Thymus (tissue), 11 donors: ENCODE data around the gene NFAT5. TPM values are rescaled to one million over a fixed set of nuclear protein-coding genes. Genes with fewer than 3 reads are reported as not detected.

Experiments used
- DNase-seq, 9 donors: peaks; one replicate each; pipeline ENCODE4 v3.0.0-alpha.2; 2013; ENCODE audit warnings: low spot score in 9 of 9, low read depth in 6 of 9, missing footprints in 1 of 9
- H3K27ac ChIP-seq, 2 donors: one replicate each; pipeline ENCODE4 v1.5.1; 2013; ENCODE audit warnings: control low read depth in 1 of 2, low read depth in 1 of 2, low read length in 1 of 2, mild to moderate bottlenecking in 1 of 2, moderate library complexity in 1 of 2
- H3K27me3 ChIP-seq, 2 donors: one replicate each; pipeline ENCODE4 v1.5.1; 2013; ENCODE audit warnings: low read length in 1 of 2; ENCODE audit not compliant: control insufficient read depth in 2 of 2, insufficient read depth in 1 of 2
- H3K36me3 ChIP-seq, 2 donors: one replicate each; pipeline ENCODE4 v1.5.1; 2013; ENCODE audit warnings: low read length in 1 of 2, mild to moderate bottlenecking in 1 of 2, moderate library complexity in 1 of 2; ENCODE audit not compliant: control insufficient read depth in 2 of 2, insufficient read depth in 2 of 2
- H3K4me1 ChIP-seq, 2 donors: one replicate each; pipeline ENCODE4 v1.5.1; 2013; ENCODE audit warnings: low read length in 2 of 2; ENCODE audit not compliant: control insufficient read depth in 2 of 2, insufficient read depth in 2 of 2
- H3K4me3 ChIP-seq, 2 donors: one replicate each; pipeline ENCODE4 v1.5.1; 2013; ENCODE audit warnings: low read length in 2 of 2, control low read depth in 1 of 2, mild to moderate bottlenecking in 1 of 2
- H3K9me3 ChIP-seq, 2 donors: one replicate each; pipeline ENCODE4 v1.5.1; 2013; ENCODE audit warnings: low read length in 1 of 2, mild to moderate bottlenecking in 1 of 2; ENCODE audit not compliant: control insufficient read depth in 2 of 2, insufficient read depth in 1 of 2
- WGBS: extraction: QIAGEN DNeasy Blood & Tissue Kit; methylation state at CpG from one replicate; pipeline ENCODE4 v1.1.7; 2013; 5-methylcytosine and 5-hydroxymethylcytosine counted together
- polyA plus RNA-seq: library from polyadenylated mRNA; stranded (reverse); fragments of 200-250 nt; gene quantifications from one replicate; pipeline ENCODE4 v1.2.3, GENCODE V29; 2013
- total RNA-seq: library from RNA; stranded (reverse); fragments of 120-200 nt; gene quantifications from one replicate; pipeline ENCODE4 v1.2.4, GENCODE V29; 2013
- donor health status: healthy.

NFAT5 gene
- total and polyA plus RNA-seq, 2 donors, result 4.5 to 8.9 TPM

DNA sequence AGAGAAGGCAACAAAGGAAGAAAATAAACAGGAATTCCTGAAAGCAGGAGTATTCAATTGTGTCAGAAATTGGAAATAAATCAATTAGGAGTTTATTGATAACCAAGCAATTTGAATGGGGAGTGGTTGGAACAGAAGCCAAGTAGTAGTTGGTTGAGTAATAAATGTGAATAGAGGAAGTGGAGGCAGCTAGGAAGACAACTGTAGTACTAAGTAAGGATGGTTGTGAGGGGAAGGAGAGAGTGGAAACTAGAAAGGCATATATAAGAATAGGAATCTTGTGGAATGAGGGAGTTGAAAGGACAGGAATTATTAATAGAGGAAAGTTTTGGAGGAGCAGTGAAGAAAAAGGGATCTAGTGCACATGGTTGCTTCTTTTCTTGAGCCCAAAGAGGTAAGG lies 34.4 kb downstream of the NFAT5 start:
- no peak overlapping the region for H3K4me3 ChIP-seq
- H3K36me3 ChIP-seq, result no peaks in the 10 kb centered on the region
- H3K27me3 ChIP-seq, result no peaks in the 10 kb centered on the region
- H3K9me3 ChIP-seq, result no peaks in the 10 kb centered on the region
- no peak overlapping the region for H3K27ac ChIP-seq
- no peaks in the 10 kb centered on the region for H3K4me1 ChIP-seq
- no peak for DNase-seq

DNA sequence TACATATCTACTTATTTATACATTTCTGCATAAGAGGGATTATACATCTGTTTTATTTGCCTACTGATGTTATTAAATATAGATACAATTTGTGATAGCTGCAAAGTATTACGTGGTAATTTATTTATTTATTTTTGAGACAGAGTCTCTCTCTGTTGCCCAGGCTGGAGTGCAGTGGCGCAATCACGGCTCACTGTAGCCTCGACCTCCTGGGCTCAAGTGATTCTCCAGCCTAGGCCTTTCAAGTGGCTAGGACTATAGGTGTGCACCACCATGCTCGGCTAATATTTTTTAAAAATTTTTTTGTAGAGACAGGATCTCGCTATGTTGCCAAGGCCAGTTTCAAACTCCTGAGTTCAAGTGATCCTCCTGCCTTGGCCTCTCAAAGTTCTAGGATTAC lies 35.5 kb downstream of the NFAT5 start:
- DNase-seq, result no peak
- H3K4me1 ChIP-seq, result no peaks in the 10 kb centered on the region
- WGBS, result 97% methylated on average over 6 of the region's 6 CpGs
- no peaks in the 10 kb centered on the region for H3K36me3 ChIP-seq
- no peaks in the 10 kb centered on the region for H3K27me3 ChIP-seq
- H3K9me3 ChIP-seq, result no peaks in the 10 kb centered on the region
- H3K27ac ChIP-seq, result no peak overlapping the region
- no peak overlapping the region for H3K4me3 ChIP-seq

DNA sequence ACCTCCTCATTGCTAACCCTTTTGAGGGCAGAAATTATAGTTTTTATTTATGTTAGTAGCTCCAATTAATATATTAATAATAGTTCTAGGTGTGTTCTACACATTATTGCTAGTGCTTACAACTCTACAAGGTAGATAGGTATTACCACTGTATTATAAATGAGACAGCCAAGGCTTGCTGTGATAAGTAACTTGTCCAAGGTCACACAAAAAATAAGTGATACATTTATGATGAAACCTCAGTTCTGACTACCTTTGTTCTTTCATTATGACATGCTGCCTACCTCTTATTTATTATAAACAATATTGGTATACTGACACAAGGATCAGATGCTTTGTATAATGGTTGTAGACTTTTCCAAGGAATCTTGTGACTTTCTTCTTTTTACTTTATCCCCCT lies 41.2 kb downstream of the NFAT5 start:
- DNase-seq, result no peak
- Histone ChIP-seq H3K27me3 (no peaks in the 10 kb centered on the region), H3K9me3 (no peaks in the 10 kb centered on the region), H3K4me1 (no peaks in the 10 kb centered on the region), H3K36me3 (no peaks in the 10 kb centered on the region), H3K4me3 (no peak overlapping the region), H3K27ac (no peak overlapping the region)

DNA sequence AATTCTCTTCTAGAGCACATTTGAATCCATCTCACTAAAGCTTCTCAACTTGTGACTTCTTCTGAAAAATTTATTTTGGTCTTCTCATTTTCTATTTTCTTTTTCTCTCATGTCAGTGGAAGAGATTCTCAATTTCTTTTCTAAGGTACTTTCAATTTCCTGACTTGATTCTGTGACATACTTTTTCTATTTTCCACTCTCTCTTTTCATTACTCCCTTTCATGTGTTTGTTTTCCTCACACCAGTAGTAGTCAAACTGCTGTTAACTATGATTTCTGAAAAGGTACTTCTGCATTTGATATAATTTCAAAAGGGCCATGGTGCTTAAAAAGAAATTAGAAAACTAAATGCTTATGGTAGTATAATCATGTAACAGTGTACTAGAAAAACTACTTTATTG lies 41.9 kb downstream of the NFAT5 start:
- H3K9me3 ChIP-seq, result no peaks in the 10 kb centered on the region
- H3K27ac ChIP-seq, result no peak overlapping the region
- H3K36me3 ChIP-seq, result no peaks in the 10 kb centered on the region
- no peak overlapping the region for H3K4me3 ChIP-seq
- no peaks in the 10 kb centered on the region for H3K27me3 ChIP-seq
- H3K4me1 ChIP-seq, result no peaks in the 10 kb centered on the region
- no peak for DNase-seq

DNA sequence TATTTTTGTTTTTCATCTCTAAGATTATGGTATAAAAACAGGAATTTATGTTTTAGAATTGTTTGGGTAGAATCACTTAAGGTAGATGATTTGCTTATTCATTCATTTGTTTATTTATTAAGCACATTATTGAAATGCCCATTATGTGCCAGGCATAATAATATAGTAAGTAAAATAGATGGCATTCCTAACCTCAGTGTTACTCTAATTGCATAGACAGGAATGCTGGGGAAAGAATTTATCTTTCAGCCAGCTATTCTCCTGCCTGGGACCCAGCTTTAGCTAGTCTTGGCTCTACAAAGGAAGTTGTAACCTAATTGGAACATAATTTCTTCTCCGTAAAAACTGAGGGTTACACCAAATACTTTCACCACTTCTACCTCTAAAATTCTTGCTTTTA lies 44.6 kb downstream of the NFAT5 start:
- 94% methylated on average over 1 of the region's 1 CpG for WGBS
- no peak overlapping the region for H3K4me3 ChIP-seq
- no peaks in the 10 kb centered on the region for H3K9me3 ChIP-seq
- H3K27me3 ChIP-seq, result no peaks in the 10 kb centered on the region
- H3K4me1 ChIP-seq, result peaks cover 0 to 2% of the 10 kb centered on the region in 2 donors
- H3K36me3 ChIP-seq, result no peaks in the 10 kb centered on the region
- DNase-seq, result no peak
- no peak overlapping the region for H3K27ac ChIP-seq

DNA sequence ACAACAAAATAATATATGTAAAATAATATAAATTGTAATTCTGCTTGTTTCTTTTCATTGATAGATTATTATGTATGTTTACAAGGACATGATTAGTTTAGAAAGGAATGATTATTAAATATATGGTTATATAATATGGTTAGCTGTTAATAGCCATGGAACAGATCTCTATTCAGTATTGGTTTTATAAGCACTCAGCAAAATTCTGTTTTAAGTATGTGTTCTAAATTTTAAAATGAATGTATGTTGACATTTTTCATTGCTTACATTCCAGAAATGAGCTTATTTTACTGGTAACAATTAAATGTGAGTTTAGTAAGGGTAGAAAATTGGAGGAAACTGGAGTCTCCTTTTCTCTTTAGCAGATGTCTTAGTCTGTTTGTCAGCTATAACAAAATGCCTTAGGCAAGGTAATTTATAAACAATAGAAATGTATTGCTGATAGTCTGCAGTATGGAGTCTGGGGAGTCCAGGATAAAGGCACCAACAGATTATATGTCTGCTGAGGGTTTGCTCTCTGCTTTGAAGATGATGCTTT lies 45.4 kb downstream of the NFAT5 start:
- no peaks in the 10 kb centered on the region for H3K9me3 ChIP-seq
- peaks cover 0 to 2% of the 10 kb centered on the region in 2 donors for H3K4me1 ChIP-seq
- H3K27ac ChIP-seq, result no peak overlapping the region
- H3K27me3 ChIP-seq, result no peaks in the 10 kb centered on the region
- H3K4me3 ChIP-seq, result no peak overlapping the region
- H3K36me3 ChIP-seq, result peaks cover 0 to 3% of the 10 kb centered on the region in 2 donors
- no peak for DNase-seq

DNA sequence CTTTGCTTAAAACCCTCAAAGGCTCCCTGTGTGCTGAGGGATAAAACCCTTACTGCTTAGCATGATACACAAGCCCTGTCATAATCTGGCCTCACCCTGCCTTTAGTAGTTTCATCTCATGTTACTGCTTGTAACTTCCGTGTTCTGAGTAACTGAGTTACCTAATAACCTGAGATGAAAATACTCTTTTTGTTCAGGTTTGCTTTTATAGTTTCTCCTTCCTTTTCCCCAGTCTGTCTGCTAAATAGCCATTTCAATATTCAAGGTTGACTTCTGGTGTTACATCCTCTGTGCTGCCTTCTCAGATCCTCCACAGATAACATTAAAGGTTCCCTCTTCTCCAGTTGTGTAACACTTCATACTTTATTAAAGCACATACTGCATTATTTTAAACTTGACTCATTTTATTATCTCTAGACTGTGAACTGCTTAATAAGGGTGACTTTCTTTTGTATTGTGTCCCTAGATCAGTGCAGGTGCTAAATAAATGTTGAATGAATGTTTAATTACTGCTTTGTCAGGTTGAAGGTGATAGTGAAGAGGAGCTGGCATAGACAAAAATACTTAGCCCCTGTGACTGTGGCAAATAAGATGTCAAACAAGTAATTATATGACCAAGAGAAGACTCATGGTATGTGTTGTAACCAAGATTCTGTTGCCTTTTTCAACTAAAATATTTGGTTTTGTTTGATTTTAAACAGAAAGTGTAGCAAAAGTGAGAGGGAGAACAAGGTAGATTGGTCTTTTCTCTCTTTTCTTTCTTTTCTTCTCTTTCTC lies 47.8 kb downstream of the NFAT5 start:
- 69% methylated on average over 1 of the region's 1 CpG for WGBS
- Histone ChIP-seq H3K36me3 (peaks cover 0 to 4% of the 10 kb centered on the region in 2 donors), H3K4me3 (no peak overlapping the region), H3K4me1 (peaks cover 0 to 2% of the 10 kb centered on the region in 2 donors), H3K9me3 (no peaks in the 10 kb centered on the region), H3K27me3 (no peaks in the 10 kb centered on the region), H3K27ac (peak overlapping the region in 1 of 2 donors; percentile 26)
- DNase-seq, result peak in 1 of 9 donors; percentile 6

DNA sequence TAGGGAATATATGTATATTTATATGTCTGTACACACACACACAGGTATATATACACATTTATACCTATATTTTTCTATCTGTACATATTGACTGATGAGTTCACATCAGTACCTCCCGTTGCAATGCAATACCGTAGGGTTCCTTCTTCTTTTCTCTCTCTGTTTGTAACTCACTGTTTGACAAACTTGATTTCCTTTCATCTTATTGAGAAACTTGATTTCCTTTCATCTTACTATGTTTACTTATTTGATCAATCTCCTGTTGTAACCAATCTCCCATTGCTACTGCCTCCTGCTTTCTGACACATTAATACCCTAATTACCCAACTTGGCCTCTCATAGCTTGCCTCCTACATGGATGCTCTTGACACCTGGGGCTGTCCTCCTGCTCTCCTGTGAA lies 49.8 kb downstream of the NFAT5 start:
- Histone ChIP-seq H3K27ac (no peak overlapping the region), H3K27me3 (no peaks in the 10 kb centered on the region), H3K4me1 (peaks cover 0 to 2% of the 10 kb centered on the region in 2 donors), H3K36me3 (peaks cover 0 to 9% of the 10 kb centered on the region in 2 donors), H3K9me3 (no peaks in the 10 kb centered on the region), H3K4me3 (no peak overlapping the region)
- 98% methylated on average over 2 of the region's 2 CpGs for WGBS
- no peak for DNase-seq

DNA sequence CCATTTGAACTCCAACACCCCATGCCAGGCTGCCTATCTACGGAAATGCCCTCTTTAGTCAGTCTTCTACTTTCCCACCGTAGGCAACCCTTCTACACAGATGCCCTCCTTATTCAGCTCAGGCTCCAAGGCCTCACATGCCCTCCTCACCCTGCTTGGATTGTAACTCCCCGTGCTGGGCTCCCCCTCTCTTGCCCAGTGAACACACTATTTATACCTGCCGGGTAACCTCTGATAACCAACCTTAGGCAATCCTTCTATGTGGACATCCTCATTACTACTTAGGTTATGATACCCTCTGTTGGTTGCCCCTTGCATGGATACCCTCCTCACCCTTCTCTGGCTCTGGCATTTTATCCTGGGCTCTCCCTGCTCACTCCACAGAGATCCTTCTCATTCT lies 50.3 kb downstream of the NFAT5 start:
- H3K4me3 ChIP-seq, result no peak overlapping the region
- WGBS, result 98% methylated on average over 4 of the region's 4 CpGs
- H3K27me3 ChIP-seq, result no peaks in the 10 kb centered on the region
- H3K36me3 ChIP-seq, result peaks cover 0 to 9% of the 10 kb centered on the region in 2 donors
- no peaks in the 10 kb centered on the region for H3K9me3 ChIP-seq
- peaks cover 0 to 2% of the 10 kb centered on the region in 2 donors for H3K4me1 ChIP-seq
- no peak overlapping the region for H3K27ac ChIP-seq
- no peak for DNase-seq
